ENCODE results near the gene ZNF446. TPM values are rescaled to one million over a fixed set of nuclear protein-coding genes. Genes with fewer than 3 reads are reported as not detected.
A peak's percentile ranks its signal among the peaks of the same experiment; 100 is the strongest.

Gene ZNF446
- total and polyA plus RNA-seq, 9 of the 15 experiments (the other 6 are each of a cell fraction or from before 2014, with no cell fraction given), result 0.07 to 4.8 (median 1.2) TPM

DNA sequence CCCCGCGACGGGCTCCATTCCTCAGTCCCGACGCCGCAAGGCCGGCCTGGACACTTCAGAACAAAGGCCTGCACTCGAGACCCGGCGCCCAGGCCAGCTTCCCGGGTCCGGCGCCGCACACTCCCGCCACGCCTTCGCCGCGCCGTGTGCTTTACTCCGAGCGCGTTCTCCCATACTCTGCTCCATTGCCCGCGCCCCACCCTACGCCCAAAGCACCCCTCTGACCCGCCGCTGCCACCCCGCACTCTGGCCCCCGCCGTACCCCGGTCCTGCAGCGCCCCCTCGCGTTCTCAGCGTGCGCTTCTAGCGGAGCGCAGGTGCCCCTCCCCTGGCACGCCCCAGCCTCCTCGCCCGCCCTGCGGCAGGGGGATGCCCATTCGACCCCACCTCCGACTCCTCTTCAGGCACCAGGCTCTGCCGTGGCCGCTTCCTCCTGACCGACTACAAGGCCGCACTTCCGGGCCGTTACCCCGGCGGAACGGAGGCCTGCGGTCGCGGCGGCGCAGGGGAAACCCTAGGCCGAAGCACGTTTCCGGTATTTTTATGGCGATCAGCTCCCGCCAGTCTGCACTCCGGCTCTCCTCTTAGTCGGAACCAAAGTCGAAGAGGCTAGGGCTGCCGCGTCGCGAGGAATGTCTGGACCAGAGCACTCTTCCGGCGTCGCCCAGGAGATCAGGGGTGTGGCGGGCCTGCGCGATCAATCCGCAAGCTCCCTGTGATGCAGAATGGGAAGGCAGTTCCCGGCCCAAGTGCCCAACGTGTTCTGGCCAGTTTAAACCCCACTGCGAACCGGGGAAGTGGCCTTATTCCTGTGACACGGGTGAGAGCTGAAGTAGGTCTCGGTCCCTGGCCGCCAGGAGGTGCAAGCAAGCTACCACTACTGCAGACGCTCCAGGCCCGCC lies 43.5 kb downstream of the ZNF446 start, which contains the start of gene ZBTB45 (continued):
- TF ChIP-seq PTRF (tag; IDR thresholded peaks at IDR 0.05) (no peak), HCFC1 (IDR thresholded peaks at IDR 0.05; ENCODE audit: low read depth, low read length) (peak; percentile 91), PHF20 (IDR thresholded peaks at IDR 0.05; ENCODE audit: partially characterized antibody) (peak; percentile 97), RUNX1 (IDR thresholded peaks at IDR 0.05; ENCODE audit: low read depth) (no peak; the same call in 1 of the 2 replicates), POLR2H (tag; IDR thresholded peaks at IDR 0.05; ENCODE audit: low read depth) (peak; percentile 81), SMARCA5 (IDR thresholded peaks at IDR 0.05) (peak; percentile 35; the same call in 1 of the 2 replicates), BHLHE40 (IDR thresholded peaks at IDR 0.05; ENCODE audit: low read length) (peak; percentile 26; the same call in 1 of the 2 replicates), SMAD2 (IDR thresholded peaks at IDR 0.05; ENCODE audit: low read depth, low read length) (no peak), ZNF589 (CRISPR knock-in tag; IDR thresholded peaks at IDR 0.05; ENCODE audit: low read depth) (0 out of 2 replicates have a peak, but pooled peaks have one; percentile 20), ZNF507 (tag; conservative IDR thresholded peaks at IDR 0.05) (no peak), BMI1 (IDR thresholded peaks at IDR 0.05; ENCODE audit: low read length) (no peak), ZNF232 (CRISPR knock-in tag; IDR thresholded peaks at IDR 0.05) (peak; percentile 71; the same call in 1 of the 2 replicates), ZSCAN29 (IDR thresholded peaks at IDR 0.05) (peak; percentile 52; the same call in 1 of the 2 replicates), ZBTB1 (CRISPR knock-in tag; IDR thresholded peaks at IDR 0.05; ENCODE audit: borderline replicate concordance, low read depth) (peak; percentile 97), NCOA6 (IDR thresholded peaks at IDR 0.05) (no peak; the same call in 1 of the 2 replicates), KLF10 (CRISPR knock-in tag; IDR thresholded peaks at IDR 0.05) (no peak), ZNF766 (CRISPR knock-in tag; conservative IDR thresholded peaks at IDR 0.05) (peak; percentile 71), HEY1 (CRISPR knock-in tag; IDR thresholded peaks at IDR 0.05; ENCODE audit: borderline replicate concordance) (no peak), ZNF707 (CRISPR knock-in tag; conservative IDR thresholded peaks at IDR 0.05) (no peak), TEAD2 (tag; IDR thresholded peaks at IDR 0.05) (no peak), HDAC1 (IDR thresholded peaks at IDR 0.05) (peak; percentile 66 to 82; a peak in 3 of 4 replicates), PHF21A (IDR thresholded peaks at IDR 0.05; ENCODE audit: borderline replicate concordance, low read depth) (peak; percentile 76; the same call in 1 of the 2 replicates), IFI16 (CRISPR knock-in tag; IDR thresholded peaks at IDR 0.05) (0 out of 2 replicates have a peak, but pooled peaks have one; percentile 21), TARDBP (IDR thresholded peaks at IDR 0.05) (peak; percentile 89; the same call in 1 of the 2 replicates)
- TF ChIP-seq, protein P1, sequence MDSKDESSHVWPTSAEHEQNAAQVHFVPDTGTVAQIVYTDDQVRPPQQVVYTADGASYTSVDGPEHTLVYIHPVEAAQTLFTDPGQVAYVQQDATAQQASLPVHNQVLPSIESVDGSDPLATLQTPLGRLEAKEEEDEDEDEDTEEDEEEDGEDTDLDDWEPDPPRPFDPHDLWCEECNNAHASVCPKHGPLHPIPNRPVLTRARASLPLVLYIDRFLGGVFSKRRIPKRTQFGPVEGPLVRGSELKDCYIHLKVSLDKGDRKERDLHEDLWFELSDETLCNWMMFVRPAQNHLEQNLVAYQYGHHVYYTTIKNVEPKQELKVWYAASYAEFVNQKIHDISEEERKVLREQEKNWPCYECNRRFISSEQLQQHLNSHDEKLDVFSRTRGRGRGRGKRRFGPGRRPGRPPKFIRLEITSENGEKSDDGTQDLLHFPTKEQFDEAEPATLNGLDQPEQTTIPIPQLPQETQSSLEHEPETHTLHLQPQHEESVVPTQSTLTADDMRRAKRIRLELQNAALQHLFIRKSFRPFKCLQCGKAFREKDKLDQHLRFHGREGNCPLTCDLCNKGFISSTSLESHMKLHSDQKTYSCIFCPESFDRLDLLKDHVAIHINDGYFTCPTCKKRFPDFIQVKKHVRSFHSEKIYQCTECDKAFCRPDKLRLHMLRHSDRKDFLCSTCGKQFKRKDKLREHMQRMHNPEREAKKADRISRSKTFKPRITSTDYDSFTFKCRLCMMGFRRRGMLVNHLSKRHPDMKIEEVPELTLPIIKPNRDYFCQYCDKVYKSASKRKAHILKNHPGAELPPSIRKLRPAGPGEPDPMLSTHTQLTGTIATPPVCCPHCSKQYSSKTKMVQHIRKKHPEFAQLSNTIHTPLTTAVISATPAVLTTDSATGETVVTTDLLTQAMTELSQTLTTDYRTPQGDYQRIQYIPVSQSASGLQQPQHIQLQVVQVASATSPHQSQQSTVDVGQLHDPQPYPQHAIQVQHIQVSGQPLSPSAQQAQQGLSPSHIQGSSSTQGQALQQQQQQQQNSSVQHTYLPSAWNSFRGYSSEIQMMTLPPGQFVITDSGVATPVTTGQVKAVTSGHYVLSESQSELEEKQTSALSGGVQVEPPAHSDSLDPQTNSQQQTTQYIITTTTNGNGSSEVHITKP (IDR thresholded peaks at IDR 0.05; ENCODE audit: partially characterized antibody), result peak; percentile 21
- TF ChIP-seq, protein P2, sequence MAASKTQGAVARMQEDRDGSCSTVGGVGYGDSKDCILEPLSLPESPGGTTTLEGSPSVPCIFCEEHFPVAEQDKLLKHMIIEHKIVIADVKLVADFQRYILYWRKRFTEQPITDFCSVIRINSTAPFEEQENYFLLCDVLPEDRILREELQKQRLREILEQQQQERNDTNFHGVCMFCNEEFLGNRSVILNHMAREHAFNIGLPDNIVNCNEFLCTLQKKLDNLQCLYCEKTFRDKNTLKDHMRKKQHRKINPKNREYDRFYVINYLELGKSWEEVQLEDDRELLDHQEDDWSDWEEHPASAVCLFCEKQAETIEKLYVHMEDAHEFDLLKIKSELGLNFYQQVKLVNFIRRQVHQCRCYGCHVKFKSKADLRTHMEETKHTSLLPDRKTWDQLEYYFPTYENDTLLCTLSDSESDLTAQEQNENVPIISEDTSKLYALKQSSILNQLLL (CRISPR knock-in tag; IDR thresholded peaks at IDR 0.05; ENCODE audit: borderline replicate concordance), result no peak
